Natural killer cell (primary cell): ENCODE results near the gene LIMK1. TPM values are rescaled to one million over a fixed set of nuclear protein-coding genes. Genes with fewer than 3 reads are reported as not detected.
A peak's percentile ranks its signal among the peaks of the same experiment; 100 is the strongest.

Experiments used
- ATAC-seq, 3 donors: fragments of 150-1000 bp in 2 of 3; fragments of 200-7000 bp in 1 of 3; cut with Tn5 transposase; 1 replicate in 1 of 3; 2 replicates in 2 of 3; pipeline ENCODE4 v1.10.0; 2021; ENCODE audit warnings: mild to moderate bottlenecking in 2 of 3, moderate library complexity in 2 of 3
- DNase-seq, 2 donors: peaks; one replicate each; pipeline versions ENCODE4 v3.0.0 to v3.0.0-alpha.2; 2013 to 2021; ENCODE audit warnings: mixed read lengths in 1 of 2
- H3K27ac ChIP-seq: one replicate; pipeline ENCODE4 v1.5.1; 2013; ENCODE audit warnings: mild to moderate bottlenecking, low read length
- H3K27me3 ChIP-seq: one replicate; pipeline ENCODE4 v1.6.1; 2013; ENCODE audit warnings: low read length; ENCODE audit not compliant: control insufficient read depth, insufficient read depth
- H3K36me3 ChIP-seq: one replicate; pipeline ENCODE4 v1.6.1; 2013; ENCODE audit warnings: low read length; ENCODE audit not compliant: control insufficient read depth, insufficient read depth
- H3K4me1 ChIP-seq: one replicate; pipeline ENCODE4 v1.6.1; 2013; ENCODE audit warnings: low read length; ENCODE audit not compliant: control insufficient read depth, insufficient read depth
- H3K4me3 ChIP-seq: one replicate; pipeline ENCODE4 v1.5.1; 2013; ENCODE audit warnings: low read length
- H3K9me3 ChIP-seq: one replicate; pipeline ENCODE4 v1.6.1; 2013; ENCODE audit warnings: low read length; ENCODE audit not compliant: control insufficient read depth, insufficient read depth
- H3K27ac Mint-ChIP-seq, 2 donors: one replicate each; pipeline ENCODE4 v1.8.0; 2022; ENCODE audit warnings: mild to moderate bottlenecking in 2 of 2, mixed read lengths in 2 of 2, moderate library complexity in 1 of 2
- H3K27me3 Mint-ChIP-seq, 2 donors: one replicate each; pipeline ENCODE4 v1.8.0; 2022; ENCODE audit warnings: low read depth in 2 of 2, mixed read lengths in 2 of 2
- H3K36me3 Mint-ChIP-seq: one replicate; pipeline ENCODE4 v1.8.0; 2022; ENCODE audit warnings: mixed read lengths
- H3K4me1 Mint-ChIP-seq, 2 donors: one replicate each; pipeline ENCODE4 v1.8.0; 2022; ENCODE audit warnings: mixed read lengths in 2 of 2
- H3K4me3 Mint-ChIP-seq: one replicate; pipeline ENCODE4 v1.8.0; 2022; ENCODE audit warnings: mild to moderate bottlenecking, moderate library complexity, mixed read lengths
- H3K9me3 Mint-ChIP-seq, 2 donors: one replicate each; pipeline ENCODE4 v1.8.0; 2022; ENCODE audit warnings: mixed read lengths in 2 of 2
- CTCF ChIP-seq: fragments of 200-600 bp; IDR thresholded peaks from one replicate; pipeline ENCODE4 v1.8.0; 2022; ENCODE audit warnings: antibody characterized with exemption
- WGBS: methylation state at CpG from one replicate; pipeline ENCODE4 v1.1.7; 2013; ENCODE audit warnings: missing lambda C conversion rate; ENCODE audit not compliant: insufficient coverage; 5-methylcytosine and 5-hydroxymethylcytosine counted together
- intact Hi-C: fragments of 100-400 bp; cut with micrococcal nuclease; formaldehyde crosslinking; loops from one replicate; pipeline ENCODE4 v1.14.2; 2022
- total RNA-seq, 4 donors: library from RNA; stranded (reverse); fragments of 120-200 nt in 1 of 4; gene quantifications; one replicate each; pipeline versions ENCODE4 v1.2.3 to v1.2.4, GENCODE V29; 2013 to 2022

LIMK1 gene
- total RNA-seq, 3 donors from 2014 or later (not counting 1 experiment from before 2014, with no cell fraction given), result 54.0 to 66.0 (median 55.0) TPM

DNA sequence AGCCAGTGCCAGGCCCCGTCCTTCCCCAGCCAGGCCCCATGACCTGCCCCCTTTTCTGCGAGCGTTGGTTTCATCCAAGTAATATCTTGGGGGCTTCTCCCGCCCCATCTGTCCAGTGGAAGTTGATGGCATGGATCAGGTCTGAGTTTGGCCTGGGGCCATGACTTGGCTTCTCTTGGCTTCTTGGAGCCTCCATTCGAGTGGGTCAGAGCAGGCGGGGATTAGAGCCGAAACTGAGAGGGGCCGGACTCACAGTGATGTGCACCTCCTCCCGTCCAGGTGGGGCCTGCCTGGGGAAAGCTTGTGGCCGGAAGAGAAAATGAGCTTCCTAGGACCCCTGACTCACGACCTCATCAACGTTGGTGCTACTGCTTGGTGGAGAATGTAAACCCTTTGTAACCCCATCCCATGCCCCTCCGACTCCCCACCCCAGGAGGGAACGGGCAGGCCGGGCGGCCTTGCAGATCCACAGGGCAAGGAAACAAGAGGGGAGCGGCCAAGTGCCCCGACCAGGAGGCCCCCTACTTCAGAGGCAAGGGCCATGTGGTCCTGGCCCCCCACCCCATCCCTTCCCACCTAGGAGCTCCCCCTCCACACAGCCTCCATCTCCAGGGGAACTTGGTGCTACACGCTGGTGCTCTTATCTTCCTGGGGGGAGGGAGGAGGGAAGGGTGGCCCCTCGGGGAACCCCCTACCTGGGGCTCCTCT lies 15.1 kb upstream of the LIMK1 start:
- DNase-seq (no peak), ATAC-seq (no peak)
- 89% methylated on average over 19 of the region's 20 CpGs for WGBS
- Histone ChIP-seq H3K27ac (no peak overlapping the region), H3K36me3 (no peaks in the 10 kb centered on the region), H3K4me1 (peaks cover 7% of the 10 kb centered on the region), H3K27me3 (no peaks in the 10 kb centered on the region), H3K9me3 (no peaks in the 10 kb centered on the region), H3K4me3 (no peak overlapping the region)
- H3K36me3 Mint-ChIP-seq, result no peaks in the 10 kb centered on the region
- H3K9me3 Mint-ChIP-seq, result no peaks in the 10 kb centered on the region
- TF ChIP-seq CTCF, result no peak
- intact Hi-C loops, result loop anchor here (1.0 to 10.0 kb wide), 4 partner anchors 106 to 333 kb away; partner anchors contain the start of gene EIF4H
- H3K4me1 Mint-ChIP-seq, result no peaks in the 10 kb centered on the region
- peak overlapping the region in 1 of 2 donors; percentile 40 for H3K27ac Mint-ChIP-seq
- H3K4me3 Mint-ChIP-seq, result no peak overlapping the region
- H3K27me3 Mint-ChIP-seq, result no peaks in the 10 kb centered on the region

DNA sequence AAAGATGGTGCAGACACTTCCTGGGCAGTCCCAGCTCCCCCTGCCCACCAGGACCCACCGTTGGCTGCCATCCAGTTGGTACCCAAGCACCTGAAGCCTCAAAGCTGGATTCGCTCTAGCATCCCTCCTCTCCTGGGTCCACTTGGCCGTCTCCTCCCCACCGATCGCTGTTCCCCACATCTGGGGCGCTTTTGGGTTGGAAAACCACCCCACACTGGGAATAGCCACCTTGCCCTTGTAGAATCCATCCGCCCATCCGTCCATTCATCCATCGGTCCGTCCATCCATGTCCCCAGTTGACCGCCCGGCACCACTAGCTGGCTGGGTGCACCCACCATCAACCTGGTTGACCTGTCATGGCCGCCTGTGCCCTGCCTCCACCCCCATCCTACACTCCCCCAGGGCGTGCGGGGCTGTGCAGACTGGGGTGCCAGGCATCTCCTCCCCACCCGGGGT lies 14.5 kb upstream of the LIMK1 start:
- H3K27ac Mint-ChIP-seq, result no peak overlapping the region
- Histone ChIP-seq H3K4me1 (peaks cover 7% of the 10 kb centered on the region), H3K27ac (no peak overlapping the region), H3K4me3 (no peak overlapping the region), H3K27me3 (no peaks in the 10 kb centered on the region), H3K9me3 (no peaks in the 10 kb centered on the region), H3K36me3 (no peaks in the 10 kb centered on the region)
- intact Hi-C loops, result loop anchor here (5.0 to 10.0 kb wide), 3 partner anchors 106 to 226 kb away; partner anchors contain the start of gene EIF4H
- no peaks in the 10 kb centered on the region for H3K4me1 Mint-ChIP-seq
- ATAC-seq (no peak), DNase-seq (no peak)
- no peaks in the 10 kb centered on the region for H3K27me3 Mint-ChIP-seq
- no peak for TF ChIP-seq CTCF
- WGBS, result 92% methylated on average over 16 of the region's 16 CpGs
- no peak overlapping the region for H3K4me3 Mint-ChIP-seq
- H3K36me3 Mint-ChIP-seq, result no peaks in the 10 kb centered on the region
- H3K9me3 Mint-ChIP-seq, result no peaks in the 10 kb centered on the region

GRCh38 chr7:74069790-74070618 lies 13.6 kb upstream of the LIMK1 start:
- Mint-ChIP-seq H3K27me3 (no peaks in the 10 kb centered on the region), H3K9me3 (no peaks in the 10 kb centered on the region), H3K4me1 (no peaks in the 10 kb centered on the region), H3K4me3 (no peak overlapping the region), H3K36me3 (no peaks in the 10 kb centered on the region), H3K27ac (no peak overlapping the region)
- WGBS, result 85% methylated on average over 9 of the region's 11 CpGs
- Histone ChIP-seq H3K27ac (no peak overlapping the region), H3K4me3 (no peak overlapping the region), H3K27me3 (no peaks in the 10 kb centered on the region), H3K36me3 (no peaks in the 10 kb centered on the region), H3K4me1 (peaks cover 7% of the 10 kb centered on the region), H3K9me3 (no peaks in the 10 kb centered on the region)
- ATAC-seq (no peak), DNase-seq (no peak)
- intact Hi-C loops, result loop anchor here (5.0 to 10.0 kb wide), 3 partner anchors 105 to 225 kb away; partner anchors contain the start of gene EIF4H
- TF ChIP-seq CTCF, result no peak
